ENCODE data around the gene CDIP1.

CDIP1 gene

GRCh38 chr16:4580250-4580649 lies 41.7 kb upstream of the CDIP1 start:
- Histone ChIP-seq H3K27me3 (replicated peaks; ENCODE audit: insufficient read depth, low read length) (no peaks in the 10 kb centered on the region), H3K9me2 (replicated peaks; ENCODE audit: insufficient read depth, low read length) (no peaks in the 10 kb centered on the region), H3F3A (ENCODE audit: insufficient read depth, low read length) (no peaks in the 10 kb centered on the region), H3K36me3 (replicated peaks; ENCODE audit: insufficient read depth, low read length) (no peaks in the 10 kb centered on the region), H2AFZ (ENCODE audit: low read length) (no peak overlapping the region), H3K9me3 (replicated peaks; ENCODE audit: insufficient read depth, low read length) (no peaks in the 10 kb centered on the region), H3K4me1 (ENCODE audit: low read length) (no peaks in the 10 kb centered on the region), H3K4me3 (ENCODE audit: low read length) (no peak overlapping the region), H4K20me1 (ENCODE audit: insufficient read depth, low read length) (no peaks in the 10 kb centered on the region), H3K9ac (ENCODE audit: low read length) (no peak overlapping the region), H3K79me2 (ENCODE audit: low read length) (no peaks in the 10 kb centered on the region), H3K27ac (ENCODE audit: low read length) (no peak overlapping the region), H3K4me2 (ENCODE audit: low read depth, low read length) (no peak overlapping the region)
- TF ChIP-seq EZH2phosphoT487 (IDR thresholded peaks at IDR 0.05; ENCODE audit: low read length) (no peak), EZH2 (optimal IDR thresholded peaks at IDR 0.05; ENCODE audit: low read depth, low read length) (no peak), CTCF (IDR thresholded peaks at IDR 0.05; ENCODE audit: low read length) (no peak)
- DNase-seq = no peak

DNA sequence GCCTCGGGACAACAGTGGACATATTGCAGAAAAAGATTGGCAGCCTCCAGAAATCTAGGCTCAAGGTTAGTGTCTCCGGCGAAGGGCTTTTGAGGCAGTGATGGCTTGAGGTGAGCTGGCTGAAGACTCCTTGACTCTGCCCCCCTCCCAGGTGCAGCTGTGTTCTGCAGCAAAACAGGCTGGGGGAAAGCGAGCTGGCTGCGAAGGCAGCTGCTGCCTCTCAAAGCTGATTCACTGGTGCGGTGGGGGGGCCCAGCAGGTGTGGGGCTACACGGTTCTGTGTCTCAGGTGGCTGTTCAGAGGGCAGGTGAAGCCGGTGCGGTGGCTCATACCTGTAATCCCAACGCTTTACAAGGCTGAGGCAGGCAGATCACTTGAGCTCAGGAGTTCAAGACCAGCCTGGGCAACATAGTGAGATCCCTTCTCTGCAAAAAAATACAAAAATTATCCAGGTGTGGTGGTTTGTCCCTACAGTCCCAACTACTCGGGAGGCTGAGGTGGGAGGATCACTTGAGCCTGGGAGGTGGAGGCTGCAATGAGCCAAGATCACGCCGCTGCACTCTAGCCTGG lies 40.5 kb upstream of the CDIP1 start:
- TF ChIP-seq EZH2 (optimal IDR thresholded peaks at IDR 0.05; ENCODE audit: low read depth, low read length) (no peak), CTCF (IDR thresholded peaks at IDR 0.05; ENCODE audit: low read length) (no peak), EZH2phosphoT487 (IDR thresholded peaks at IDR 0.05; ENCODE audit: low read length) (no peak)
- Histone ChIP-seq H3F3A (ENCODE audit: insufficient read depth, low read length) (no peaks in the 10 kb centered on the region), H3K4me3 (ENCODE audit: low read length) (no peak overlapping the region), H3K9me2 (replicated peaks; ENCODE audit: insufficient read depth, low read length) (no peaks in the 10 kb centered on the region), H3K36me3 (replicated peaks; ENCODE audit: insufficient read depth, low read length) (no peaks in the 10 kb centered on the region), H3K4me1 (ENCODE audit: low read length) (no peaks in the 10 kb centered on the region), H3K9me3 (replicated peaks; ENCODE audit: insufficient read depth, low read length) (no peaks in the 10 kb centered on the region), H3K79me2 (ENCODE audit: low read length) (no peaks in the 10 kb centered on the region), H3K9ac (ENCODE audit: low read length) (no peak overlapping the region), H3K27me3 (replicated peaks; ENCODE audit: insufficient read depth, low read length) (no peaks in the 10 kb centered on the region), H2AFZ (ENCODE audit: low read length) (no peak overlapping the region), H4K20me1 (ENCODE audit: insufficient read depth, low read length) (no peaks in the 10 kb centered on the region), H3K27ac (ENCODE audit: low read length) (no peak overlapping the region), H3K4me2 (ENCODE audit: low read depth, low read length) (no peak overlapping the region)
- DNase-seq = no peak

DNA sequence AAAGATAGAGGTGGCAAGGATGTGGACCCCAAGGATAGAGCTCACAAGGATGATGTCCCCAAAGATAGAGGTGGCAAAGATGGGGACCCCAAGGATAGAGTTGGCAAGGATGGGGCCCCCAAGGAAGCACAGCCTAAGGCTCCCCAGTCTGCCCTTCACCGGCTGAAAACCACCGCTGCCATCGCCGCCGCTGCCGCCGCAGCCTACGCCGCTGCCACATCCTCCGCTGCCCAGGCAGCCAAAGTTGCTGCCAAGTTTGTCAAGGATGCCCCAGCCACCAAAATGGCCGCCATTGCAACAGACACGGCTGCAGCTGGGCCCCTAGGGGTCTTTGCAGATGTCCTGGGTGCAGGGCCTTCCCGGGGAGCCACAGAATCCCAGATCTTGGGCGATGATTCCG lies 37.4 kb upstream of the CDIP1 start:
- Histone ChIP-seq H3K4me2 (ENCODE audit: low read depth, low read length) (no peak overlapping the region), H3K27me3 (replicated peaks; ENCODE audit: insufficient read depth, low read length) (no peaks in the 10 kb centered on the region), H3K9ac (ENCODE audit: low read length) (no peak overlapping the region), H3K9me3 (replicated peaks; ENCODE audit: insufficient read depth, low read length) (no peaks in the 10 kb centered on the region), H4K20me1 (ENCODE audit: insufficient read depth, low read length) (no peaks in the 10 kb centered on the region), H3K4me1 (ENCODE audit: low read length) (no peaks in the 10 kb centered on the region), H3K27ac (ENCODE audit: low read length) (no peak overlapping the region), H3K79me2 (ENCODE audit: low read length) (no peaks in the 10 kb centered on the region), H3K9me2 (replicated peaks; ENCODE audit: insufficient read depth, low read length) (no peaks in the 10 kb centered on the region), H3K4me3 (ENCODE audit: low read length) (no peak overlapping the region), H3K36me3 (replicated peaks; ENCODE audit: insufficient read depth, low read length) (no peaks in the 10 kb centered on the region), H2AFZ (ENCODE audit: low read length) (no peak overlapping the region), H3F3A (ENCODE audit: insufficient read depth, low read length) (no peaks in the 10 kb centered on the region)
- TF ChIP-seq EZH2 (optimal IDR thresholded peaks at IDR 0.05; ENCODE audit: low read depth, low read length) = no peak
- no peak for TF ChIP-seq EZH2phosphoT487 (IDR thresholded peaks at IDR 0.05; ENCODE audit: low read length)
- no peak for TF ChIP-seq CTCF (IDR thresholded peaks at IDR 0.05; ENCODE audit: low read length)
- DNase-seq = no peak

All from MM.1S (cell line).